ENCODE measurements around the gene LMCD1.

GRCh38 chr3:8604006-8604405 is 102.4 kb downstream of the LMCD1 start:
- TF ChIP-seq POLR2A (IDR thresholded peaks at IDR 0.05), result no peak
- no peak for TF ChIP-seq CTCF (IDR thresholded peaks at IDR 0.05)

Measured in right lobe of liver (tissue), 4 donors.